Activated CD4-positive, CD25-positive, alpha-beta regulatory T cell treated with anti-CD3 and anti-CD28 coated beads, Interleukin-2, amount 50 U/mL, for 72 hours (primary cell): ENCODE results near the gene NEUROD2.

Experiments
- DNase-seq: peaks from one replicate; pipeline ENCODE4 v3.0.0; 2021

NEUROD2 gene

DNA sequence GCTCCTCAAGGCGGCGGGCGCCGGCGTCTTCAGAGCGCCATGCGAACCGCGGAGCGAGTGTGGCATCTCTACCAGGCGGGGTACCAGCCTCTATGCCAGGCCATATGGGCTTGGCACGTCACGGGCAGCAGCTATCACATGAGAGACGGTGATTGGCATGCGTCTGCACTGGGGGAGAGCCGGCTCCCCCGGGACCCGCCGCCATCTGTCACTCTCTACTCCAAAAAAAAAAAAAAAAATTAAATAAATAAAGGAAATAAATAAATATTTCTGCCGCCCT lies at the start of gene NEUROD2:
Gene NEUROD2 (minus strand): TSS at position 70 of the 280 bp plus-strand sequence. CDS start 1,321 bp downstream, outside the sequence.
- no peak for DNase-seq

- DNase-seq = no peak
These were observed 47.4 kb upstream of the NEUROD2 start for GRCh38 chr17:39655105-39655504.

GRCh38 chr17:39653662-39654331 lies 46.1 kb upstream of the NEUROD2 start:
- DNase-seq = peak; percentile 88

GRCh38 chr17:39653316-39653661 lies 45.6 kb upstream of the NEUROD2 start:
- DNase-seq = no peak

GRCh38 chr17:39652587-39653315 lies 45.0 kb upstream of the NEUROD2 start:
- no peak for DNase-seq

DNA sequence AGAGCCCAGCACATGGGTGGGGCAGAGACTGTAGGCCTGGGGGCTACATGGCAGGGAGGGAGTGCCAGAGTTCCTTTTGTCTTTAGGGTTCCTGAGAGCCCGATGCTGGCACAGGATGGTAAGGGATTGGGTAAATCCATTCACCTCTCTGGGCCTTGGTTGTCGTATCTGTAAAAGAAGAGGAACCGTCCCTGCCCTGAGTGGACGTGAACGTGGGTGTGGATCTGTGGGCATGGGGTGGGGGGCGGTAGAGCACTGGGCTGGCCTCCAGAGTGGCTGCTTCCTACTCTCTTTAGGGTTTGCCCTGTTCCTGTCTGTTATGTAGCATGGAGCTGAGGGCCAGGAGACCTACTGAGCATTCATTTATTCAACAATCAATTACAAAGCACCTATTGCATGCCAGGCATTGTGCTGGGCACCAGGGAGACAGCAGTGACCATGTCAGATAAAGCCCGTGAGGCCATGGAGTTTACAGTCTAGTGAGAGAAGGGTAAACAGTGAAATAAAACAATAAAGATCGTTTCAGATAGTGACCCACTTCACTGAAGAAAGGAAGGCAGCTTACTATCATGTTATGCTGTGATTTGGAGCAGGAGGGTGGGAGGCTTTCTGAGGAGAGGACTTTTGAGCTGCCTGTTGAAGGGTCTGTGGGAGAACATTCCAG lies 44.3 kb upstream of the NEUROD2 start:
- DNase-seq = no peak

- no peak for DNase-seq
These were observed 42.4 kb upstream of the NEUROD2 start for GRCh38 chr17:39650121-39650579.

- no peak for DNase-seq
These were observed 41.1 kb upstream of the NEUROD2 start for GRCh38 chr17:39648616-39649366.

DNA sequence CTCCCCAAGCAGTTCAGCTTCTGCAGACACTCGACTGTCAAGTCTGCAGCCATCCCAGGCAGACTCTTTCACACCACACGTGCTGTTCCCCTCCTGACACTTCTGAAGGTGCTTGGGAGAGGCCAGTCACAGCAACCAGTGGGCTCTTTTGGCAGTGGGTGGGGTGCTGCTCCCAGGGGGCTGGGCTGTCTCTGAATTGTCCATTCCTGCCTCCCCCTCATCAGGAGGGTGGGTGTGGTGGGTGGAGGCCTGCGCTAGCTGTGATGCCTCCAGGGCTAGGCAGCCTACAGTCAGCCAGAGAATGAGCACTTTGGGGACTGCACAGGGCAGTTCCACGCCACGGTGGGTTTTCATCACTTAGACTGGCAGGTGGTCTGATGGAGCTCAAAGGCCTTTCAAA lies 39.5 kb upstream of the NEUROD2 start:
- no peak for DNase-seq

DNA sequence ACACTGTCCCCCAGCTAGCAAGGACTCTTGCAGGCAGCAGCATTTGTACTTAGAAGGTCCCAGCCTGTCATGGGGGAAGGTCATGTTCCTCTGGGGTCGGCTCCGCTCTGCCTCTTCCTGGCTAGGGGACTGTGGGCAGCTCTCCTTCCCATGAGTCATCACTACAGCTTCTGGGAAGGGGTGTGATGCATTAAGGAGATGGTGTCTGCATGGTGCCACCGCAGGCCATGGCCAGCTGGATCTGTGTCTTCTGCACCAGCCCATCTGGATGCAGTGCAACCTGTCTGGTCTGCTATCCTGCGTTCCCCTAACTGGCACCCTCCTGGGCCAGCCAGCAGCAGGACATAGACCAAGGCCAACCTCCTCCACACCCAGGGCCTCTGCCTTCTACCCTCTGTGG lies 35.6 kb upstream of the NEUROD2 start:
- DNase-seq = no peak

GRCh38 chr17:39642291-39643074 lies 34.8 kb upstream of the NEUROD2 start:
- DNase-seq = no peak

DNA sequence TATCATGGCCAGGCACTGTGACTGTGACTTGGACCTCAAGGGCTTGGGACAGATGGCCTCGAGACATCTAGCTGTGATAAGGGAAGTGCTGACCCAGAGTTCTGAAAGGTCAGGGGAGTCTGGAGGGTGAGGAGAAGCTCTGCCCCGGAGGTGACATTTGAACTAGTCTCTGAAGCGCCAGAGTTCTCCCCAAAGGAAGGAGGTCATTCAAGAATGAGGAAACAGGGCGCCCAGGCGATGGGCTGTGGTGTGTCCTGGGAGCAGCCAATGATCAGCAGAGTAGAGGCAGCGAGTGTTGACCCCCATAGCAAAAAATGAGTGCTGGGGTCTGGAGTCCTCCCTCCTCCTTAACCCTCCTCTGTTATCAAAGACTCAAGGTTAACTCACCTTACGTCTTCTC lies 34.2 kb upstream of the NEUROD2 start:
- no peak for DNase-seq

DNA sequence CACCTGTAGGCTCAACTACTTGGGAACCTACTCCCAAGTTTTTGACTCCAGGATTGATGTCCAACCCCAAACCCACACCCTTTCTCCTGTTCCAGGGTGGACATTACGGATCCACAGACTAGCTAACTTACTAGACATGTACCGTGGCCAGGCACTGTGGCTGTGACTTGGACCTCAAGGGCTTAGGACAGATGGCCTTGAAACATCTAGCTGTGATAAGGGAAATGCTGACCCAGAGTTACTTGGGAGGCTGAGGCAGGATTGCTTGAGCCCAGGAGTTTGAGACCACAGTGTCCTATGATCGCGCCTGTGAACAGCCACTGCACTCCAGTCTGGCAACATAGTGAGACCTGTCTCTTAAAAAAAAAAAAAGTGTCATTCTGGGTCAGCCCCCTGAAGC lies 33.4 kb upstream of the NEUROD2 start:
- no peak for DNase-seq

DNA sequence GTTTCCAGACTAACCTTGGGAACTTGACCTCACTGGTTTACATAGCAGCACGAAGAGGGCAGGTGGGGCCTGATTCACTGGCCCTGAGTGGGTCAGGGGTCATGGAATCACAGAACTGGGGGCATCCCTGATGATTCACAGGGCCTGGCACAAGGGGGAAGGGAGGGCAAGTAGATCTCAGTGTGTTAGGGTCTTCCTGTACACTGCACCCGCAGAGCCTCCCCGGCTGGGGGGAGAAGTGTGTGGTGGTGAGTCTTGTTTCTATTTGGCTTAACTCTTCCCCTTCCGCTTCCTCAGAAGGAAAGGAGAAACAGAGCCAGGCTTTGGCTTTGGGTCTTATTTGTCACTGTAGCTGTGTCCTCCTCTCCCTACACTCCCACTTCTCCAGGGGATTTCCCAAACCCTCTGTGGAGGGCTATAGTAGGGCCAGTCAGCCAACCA lies 32.9 kb upstream of the NEUROD2 start:
- DNase-seq = no peak

GRCh38 chr17:39639566-39640458 lies 32.1 kb upstream of the NEUROD2 start:
- DNase-seq = no peak

- no peak for DNase-seq
These were observed 31.3 kb upstream of the NEUROD2 start for GRCh38 chr17:39639043-39639442.

- DNase-seq = no peak
These were observed 30.6 kb upstream of the NEUROD2 start for GRCh38 chr17:39638317-39638716.

DNA sequence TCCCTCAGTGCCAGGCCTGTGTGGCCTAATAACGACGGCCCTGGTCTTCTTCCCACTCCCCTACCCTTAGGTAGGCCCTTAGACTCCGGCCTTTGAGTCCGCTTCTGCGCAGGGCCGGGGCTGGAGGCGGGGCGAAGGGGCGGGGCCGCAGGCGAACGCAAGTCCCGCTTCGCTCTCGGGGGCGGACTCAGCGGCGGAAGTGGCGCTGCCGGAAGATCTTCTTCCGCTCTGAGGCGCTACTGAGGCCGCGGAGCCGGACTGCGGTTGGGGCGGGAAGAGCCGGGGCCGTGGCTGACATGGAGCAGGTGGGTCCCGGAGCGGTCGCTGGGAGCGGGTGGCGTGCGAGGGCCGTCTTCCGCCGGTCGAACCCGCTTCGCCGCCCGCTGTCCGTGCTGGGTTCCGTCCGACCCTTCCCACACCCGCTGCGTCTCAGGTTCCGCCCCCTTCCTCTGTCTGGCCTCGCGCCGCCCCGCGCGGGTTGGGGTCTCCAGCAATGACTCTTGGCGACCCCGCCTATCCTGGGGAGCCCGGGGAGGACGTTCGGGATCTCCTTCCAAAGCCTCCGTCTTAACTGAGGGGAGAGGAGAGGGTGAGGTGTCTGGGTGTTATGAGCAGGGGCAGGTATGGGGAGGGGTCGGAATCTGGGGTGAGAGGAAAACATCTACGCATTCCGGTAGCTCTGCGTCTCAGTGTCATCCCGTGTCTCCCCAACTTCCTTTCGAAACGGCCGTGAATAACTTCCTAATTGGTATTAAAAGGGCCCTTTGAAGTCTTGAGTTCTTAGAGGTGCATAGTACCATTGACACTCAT lies 29.4 kb upstream of the NEUROD2 start, which contains the start of gene STARD3:
Gene STARD3 (plus strand): TSS at position 218 of the 810 bp plus-strand sequence. CDS start 16,388 bp downstream, outside the sequence.
- peak; percentile 94 for DNase-seq

- peak; percentile 41 for DNase-seq
These were observed 28.8 kb upstream of the NEUROD2 start for GRCh38 chr17:39636587-39636926.

DNA sequence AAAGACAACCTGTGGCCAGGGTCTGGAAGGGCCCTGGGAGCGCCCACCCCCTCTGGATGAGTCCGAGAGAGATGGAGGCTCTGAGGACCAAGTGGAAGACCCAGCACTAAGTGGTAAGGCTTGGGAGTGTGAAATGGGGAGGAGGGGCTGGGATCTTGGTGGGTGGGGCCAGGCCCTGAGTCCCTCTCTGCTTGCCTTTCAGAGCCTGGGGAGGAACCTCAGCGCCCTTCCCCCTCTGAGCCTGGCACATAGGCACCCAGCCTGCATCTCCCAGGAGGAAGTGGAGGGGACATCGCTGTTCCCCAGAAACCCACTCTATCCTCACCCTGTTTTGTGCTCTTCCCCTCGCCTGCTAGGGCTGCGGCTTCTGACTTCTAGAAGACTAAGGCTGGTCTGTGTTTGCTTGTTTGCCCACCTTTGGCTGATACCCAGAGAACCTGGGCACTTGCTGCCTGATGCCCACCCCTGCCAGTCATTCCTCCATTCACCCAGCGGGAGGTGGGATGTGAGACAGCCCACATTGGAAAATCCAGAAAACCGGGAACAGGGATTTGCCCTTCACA lies 28.0 kb upstream of the NEUROD2 start:
- DNase-seq = no peak
